ENCODE measurements around the gene HDAC7. TPM values are rescaled to one million over a fixed set of nuclear protein-coding genes. Genes with fewer than 3 reads are reported as not detected.
"Not testable (repeated sequence)": the region's sequence is repeated elsewhere in the genome, so short reads cannot be mapped to it uniquely, and the experiment has no call there.

Gene HDAC7
- total RNA-seq, 4 donors from 2014 or later: 90.4 to 186 (median 98.4) TPM

- peak in 1 of 2 donors; percentile 10 for TF ChIP-seq POLR2A (IDR thresholded peaks at IDR 0.05)
- TF ChIP-seq EP300 (IDR thresholded peaks at IDR 0.05): peak; percentile 41 to 78
- TF ChIP-seq CTCF (IDR thresholded peaks at IDR 0.05): no peak
- Histone ChIP-seq H3K27me3 (no peaks in the 10 kb centered on the region), H3K36me3 (no peaks in the 10 kb centered on the region), H3K4me1 (peaks cover 6 to 100% (median 92%) of the 10 kb centered on the region in 4 donors), H3K27ac (peak overlapping the region; percentile 96 to 99 (median 97)), H3K9me3 (no peaks in the 10 kb centered on the region), H3K4me3 (peak overlapping the region in 3 of 4 donors; percentile 9 to 51 (median 10))
- 23% methylated on average over 14 of the region's 14 CpGs for WGBS, 2 donors
- DNase-seq (ENCODE audit: low spot score in 2 of 2): peak; percentile 69 to 76
Observed at GRCh38 chr12:47811581-47812484, 7.9 kb downstream of the HDAC7 start.

GRCh38 chr12:47811072-47811396 lies 8.7 kb downstream of the HDAC7 start:
- no peaks in the 10 kb centered on the region for H3K27me3 ChIP-seq
- H3K4me1 ChIP-seq: peaks cover 6 to 100% (median 91%) of the 10 kb centered on the region in 4 donors
- H3K36me3 ChIP-seq: no peaks in the 10 kb centered on the region
- no peak for DNase-seq (ENCODE audit: low spot score in 2 of 2)
- no peak overlapping the region for H3K4me3 ChIP-seq
- 51 to 61% methylated on average over 2 of the region's 2 CpGs for WGBS, 2 donors
- TF ChIP-seq CTCF (IDR thresholded peaks at IDR 0.05) (no peak), EP300 (IDR thresholded peaks at IDR 0.05) (no peak), POLR2A (IDR thresholded peaks at IDR 0.05) (no peak)
- H3K27ac ChIP-seq: peak overlapping the region; percentile 96 to 99 (median 97)
- no peaks in the 10 kb centered on the region for H3K9me3 ChIP-seq

GRCh38 chr12:47809518-47809917 lies 10.2 kb downstream of the HDAC7 start:
- H3K4me3 ChIP-seq; H3K36me3 ChIP-seq; H3K9me3 ChIP-seq; DNase-seq (ENCODE audit: low spot score in 2 of 2); H3K27me3 ChIP-seq: not testable (repeated sequence)
- 86 to 91% methylated on average over 9 of the region's 9 CpGs for WGBS, 2 donors
- peaks cover 6 to 100% (median 94%) of the 10 kb centered on the region in 4 donors for H3K4me1 ChIP-seq
- H3K27ac ChIP-seq: peak overlapping the region; percentile 11 to 99 (median 97)

- Histone ChIP-seq H3K4me3 (no peak overlapping the region), H3K4me1 (peaks cover 9 to 100% (median 93%) of the 10 kb centered on the region in 4 donors), H3K36me3 (peaks cover 0 to 3% (median 0%) of the 10 kb centered on the region in 3 donors), H3K27ac (peak overlapping the region; percentile 11 to 99 (median 97)), H3K9me3 (no peaks in the 10 kb centered on the region), H3K27me3 (no peaks in the 10 kb centered on the region)
- 61 to 63% methylated on average over 8 to 9 of the region's 9 CpGs for WGBS, 2 donors
- TF ChIP-seq CTCF (IDR thresholded peaks at IDR 0.05): peak in 1 of 5 experiments; percentile 16
- no peak for TF ChIP-seq EP300 (IDR thresholded peaks at IDR 0.05)
- no peak for TF ChIP-seq POLR2A (IDR thresholded peaks at IDR 0.05)
- no peak for DNase-seq (ENCODE audit: low spot score in 2 of 2)
Observed at GRCh38 chr12:47808574-47809365, 10.9 kb downstream of the HDAC7 start.

- Histone ChIP-seq H3K4me1 (peaks cover 10 to 100% (median 93%) of the 10 kb centered on the region in 4 donors), H3K4me3 (no peak overlapping the region), H3K27me3 (no peaks in the 10 kb centered on the region), H3K9me3 (no peaks in the 10 kb centered on the region), H3K27ac (peak overlapping the region; percentile 7 to 99 (median 97)), H3K36me3 (peaks cover 0 to 4% (median 0%) of the 10 kb centered on the region in 3 donors)
- WGBS, 2 donors: 23 to 25% methylated on average over 5 to 8 of the region's 9 CpGs
- no peak for DNase-seq (ENCODE audit: low spot score in 2 of 2)
- TF ChIP-seq POLR2A (IDR thresholded peaks at IDR 0.05) (no peak), EP300 (IDR thresholded peaks at IDR 0.05) (peak in 1 of 2 donors; percentile 21)
Observed at GRCh38 chr12:47808050-47808449, 11.7 kb downstream of the HDAC7 start.

Measured in tibial nerve (tissue), 4 donors.